GM18868 (cell line): ENCODE results near the gene ERBB4.
A peak's percentile ranks its signal among the peaks of the same experiment; 100 is the strongest.

Experiments used
- ATAC-seq: cut with Tn5 transposase; IDR thresholded peaks from one replicate; pipeline ENCODE4 v1.9.1; 2021; ENCODE audit warnings: mild to moderate bottlenecking, moderate library complexity; ENCODE audit not compliant: unreplicated experiment

ERBB4 gene

GRCh38 chr2:211447548-211447947 lies 1091.1 kb downstream of the ERBB4 start:
- ATAC-seq, result no peak

- no peak for ATAC-seq
Measured at GRCh38 chr2:211440107-211440506, 1098.5 kb downstream of the ERBB4 start.

GRCh38 chr2:211439011-211439410 lies 1099.6 kb downstream of the ERBB4 start:
- ATAC-seq, result no peak

GRCh38 chr2:211437396-211437795 lies 1101.2 kb downstream of the ERBB4 start:
- no peak for ATAC-seq

- no peak for ATAC-seq
Measured at GRCh38 chr2:211436182-211436581, 1102.4 kb downstream of the ERBB4 start.

- ATAC-seq, result no peak
Measured at GRCh38 chr2:211435331-211435730, 1103.3 kb downstream of the ERBB4 start.

GRCh38 chr2:211434773-211435172 lies 1103.8 kb downstream of the ERBB4 start:
- ATAC-seq, result no peak

GRCh38 chr2:211429256-211429920 lies 1109.2 kb downstream of the ERBB4 start:
- ATAC-seq, result no peak

- ATAC-seq, result no peak
Measured at GRCh38 chr2:211426240-211426639, 1112.4 kb downstream of the ERBB4 start.

GRCh38 chr2:211423018-211423417 lies 1115.6 kb downstream of the ERBB4 start:
- peak; percentile 53 for ATAC-seq

- ATAC-seq, result no peak
Measured at GRCh38 chr2:211417544-211417943, 1121.1 kb downstream of the ERBB4 start.

GRCh38 chr2:211416373-211416772 lies 1122.2 kb downstream of the ERBB4 start:
- ATAC-seq, result no peak

GRCh38 chr2:211413746-211414145 lies 1124.9 kb downstream of the ERBB4 start:
- ATAC-seq, result no peak

GRCh38 chr2:211408483-211408891 lies 1130.1 kb downstream of the ERBB4 start:
- ATAC-seq, result no peak

GRCh38 chr2:211407076-211407475 lies 1131.5 kb downstream of the ERBB4 start:
- ATAC-seq, result no peak

GRCh38 chr2:211405036-211405435 lies 1133.6 kb downstream of the ERBB4 start:
- ATAC-seq, result no peak

- no peak for ATAC-seq
Measured at GRCh38 chr2:211404098-211404497, 1134.5 kb downstream of the ERBB4 start.

- ATAC-seq, result no peak
Measured at GRCh38 chr2:211401328-211401727, 1137.3 kb downstream of the ERBB4 start.

GRCh38 chr2:211397764-211398163 lies 1140.8 kb downstream of the ERBB4 start:
- ATAC-seq, result no peak

- ATAC-seq, result no peak
Measured at GRCh38 chr2:211396815-211397214, 1141.8 kb downstream of the ERBB4 start.

- no peak for ATAC-seq
Measured at GRCh38 chr2:211391189-211391567, 1147.4 kb downstream of the ERBB4 start.

- no peak for ATAC-seq
Measured at GRCh38 chr2:211390536-211391188, 1147.9 kb downstream of the ERBB4 start.

GRCh38 chr2:211387734-211388133 lies 1150.9 kb downstream of the ERBB4 start:
- no peak for ATAC-seq
